Mononuclear cell (primary cell): ENCODE results near the gene ESRRB. TPM values are rescaled to one million over a fixed set of nuclear protein-coding genes. Genes with fewer than 3 reads are reported as not detected.

Source experiments
- H3K27me3 ChIP-seq: 2 replicates; pipeline ENCODE4 v1.6.0; 2011; ENCODE audit warnings: low read length, control low read depth; ENCODE audit not compliant: insufficient read depth
- H3K4me1 ChIP-seq: 2 replicates; pipeline ENCODE4 v1.5.1; 2011; ENCODE audit warnings: mild to moderate bottlenecking, low read length, control low read depth; ENCODE audit not compliant: insufficient read depth
- H3K4me3 ChIP-seq: 2 replicates; pipeline ENCODE4 v1.5.1; 2011; ENCODE audit warnings: mild to moderate bottlenecking, low read length, moderate library complexity
- H3K9me3 ChIP-seq: 2 replicates; pipeline ENCODE4 v1.5.1; 2011; ENCODE audit warnings: low read depth, mild to moderate bottlenecking, control low read depth, low read length
- total RNA-seq: library from RNA; depleted of rRNA; stranded (reverse); fragments of >200 nt; gene quantifications from one replicate; pipeline ENCODE4 v1.2.3, GENCODE V29; 2012

The ESRRB gene
- total RNA-seq, 1 donor, result 0.10 TPM

- Histone ChIP-seq H3K9me3 (no peaks in the 10 kb centered on the region), H3K4me1 (no peaks in the 10 kb centered on the region)
These were observed 58.3 kb downstream of the ESRRB start for GRCh38 chr14:76434220-76434619.

GRCh38 chr14:76439237-76439775, 63.4 kb downstream of the ESRRB start:
- H3K4me3 ChIP-seq, result no peak overlapping the region
- H3K9me3 ChIP-seq, result no peaks in the 10 kb centered on the region
- H3K27me3 ChIP-seq, result no peaks in the 10 kb centered on the region
- H3K4me1 ChIP-seq, result no peaks in the 10 kb centered on the region

More at GRCh38 chr14:76434220-76434619, 58.3 kb downstream of the ESRRB start:
- Histone ChIP-seq H3K27me3 (no peaks in the 10 kb centered on the region), H3K4me3 (no peak overlapping the region)

- H3K4me3 ChIP-seq, result no peak overlapping the region
- H3K4me1 ChIP-seq, result no peaks in the 10 kb centered on the region
- no peaks in the 10 kb centered on the region for H3K9me3 ChIP-seq
- no peaks in the 10 kb centered on the region for H3K27me3 ChIP-seq
These were observed 70.5 kb downstream of the ESRRB start for GRCh38 chr14:76446486-76446885.

DNA sequence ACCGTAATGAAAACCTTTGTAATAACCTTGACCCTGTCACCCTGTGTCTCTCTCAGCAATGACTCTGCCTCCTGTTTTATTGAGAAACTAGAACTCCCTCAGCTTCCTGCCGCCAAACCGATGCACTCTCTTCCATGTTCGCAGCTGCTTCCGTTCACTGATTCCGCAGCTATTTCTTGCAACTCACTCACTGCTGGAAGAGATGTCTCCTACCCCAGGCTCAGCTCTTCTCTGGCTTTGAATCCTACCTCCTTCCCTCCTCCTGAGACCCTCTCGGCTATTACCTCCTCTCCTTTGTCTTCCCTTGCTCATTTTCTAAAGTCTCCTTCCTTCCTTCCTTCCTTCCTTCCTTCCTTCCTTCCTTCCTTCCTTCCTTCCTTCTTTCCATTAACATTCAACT, 71.0 kb downstream of the ESRRB start:
- Histone ChIP-seq H3K9me3 (no peaks in the 10 kb centered on the region), H3K27me3 (no peaks in the 10 kb centered on the region), H3K4me1 (no peaks in the 10 kb centered on the region)

GRCh38 chr14:76450476-76450875, 74.5 kb downstream of the ESRRB start:
- no peaks in the 10 kb centered on the region for H3K9me3 ChIP-seq
- H3K4me1 ChIP-seq, result no peaks in the 10 kb centered on the region
- H3K27me3 ChIP-seq, result no peaks in the 10 kb centered on the region
- no peak overlapping the region for H3K4me3 ChIP-seq

More for the DNA sequence above, 71.0 kb downstream of the ESRRB start:
- H3K4me3 ChIP-seq, result no peak overlapping the region

GRCh38 chr14:76456200-76456599, 80.3 kb downstream of the ESRRB start:
- Histone ChIP-seq H3K9me3 (no peaks in the 10 kb centered on the region), H3K4me1 (no peaks in the 10 kb centered on the region), H3K4me3 (no peak overlapping the region), H3K27me3 (no peaks in the 10 kb centered on the region)

- H3K4me3 ChIP-seq, result no peak overlapping the region
- no peaks in the 10 kb centered on the region for H3K4me1 ChIP-seq
- H3K27me3 ChIP-seq, result no peaks in the 10 kb centered on the region
- no peaks in the 10 kb centered on the region for H3K9me3 ChIP-seq
These were observed 81.1 kb downstream of the ESRRB start for GRCh38 chr14:76456891-76457586.

DNA sequence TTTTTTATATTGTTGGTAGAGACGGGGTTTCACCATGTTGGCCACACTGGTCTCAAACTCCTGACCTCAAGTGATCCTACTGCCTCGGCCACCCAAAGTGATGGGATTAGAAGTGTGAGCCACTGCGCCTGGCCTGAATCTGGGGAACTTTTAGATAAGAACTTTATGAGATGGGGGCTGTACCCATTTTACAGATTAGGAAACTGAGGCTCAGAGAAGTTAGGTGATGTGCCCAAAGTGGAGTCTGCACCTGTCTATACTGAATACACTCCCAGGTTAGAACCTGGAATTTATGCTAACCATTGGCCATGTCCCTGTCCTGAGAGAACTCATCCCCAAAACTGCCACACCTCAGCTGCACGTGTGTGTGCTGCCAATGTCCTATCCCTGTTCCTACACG, 81.9 kb downstream of the ESRRB start:
- no peaks in the 10 kb centered on the region for H3K27me3 ChIP-seq
- no peaks in the 10 kb centered on the region for H3K4me1 ChIP-seq
- no peak overlapping the region for H3K4me3 ChIP-seq
- H3K9me3 ChIP-seq, result no peaks in the 10 kb centered on the region

GRCh38 chr14:76461886-76462285, 85.9 kb downstream of the ESRRB start:
- Histone ChIP-seq H3K4me1 (no peaks in the 10 kb centered on the region), H3K4me3 (no peak overlapping the region), H3K9me3 (no peaks in the 10 kb centered on the region), H3K27me3 (no peaks in the 10 kb centered on the region)

DNA sequence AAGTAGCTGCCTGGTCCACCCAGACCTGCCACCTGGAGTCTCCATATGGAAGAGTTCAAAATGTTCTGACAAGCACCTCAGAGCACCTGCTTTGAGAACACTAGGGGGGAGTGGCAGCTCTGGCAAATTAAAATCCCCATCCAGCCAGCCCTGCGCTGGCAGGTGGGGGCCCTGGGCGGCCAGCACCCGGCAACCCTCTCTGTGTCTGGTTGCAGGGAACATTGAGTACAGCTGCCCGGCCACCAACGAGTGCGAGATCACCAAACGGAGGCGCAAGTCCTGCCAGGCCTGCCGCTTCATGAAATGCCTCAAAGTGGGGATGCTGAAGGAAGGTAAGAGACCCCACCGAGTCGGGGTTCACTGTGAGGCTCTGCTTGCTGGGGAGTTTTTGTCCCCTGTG, 86.4 kb downstream of the ESRRB start:
- Histone ChIP-seq H3K27me3 (no peaks in the 10 kb centered on the region), H3K9me3 (no peaks in the 10 kb centered on the region), H3K4me1 (no peaks in the 10 kb centered on the region), H3K4me3 (no peak overlapping the region)

- no peaks in the 10 kb centered on the region for H3K27me3 ChIP-seq
- H3K9me3 ChIP-seq, result no peaks in the 10 kb centered on the region
- no peaks in the 10 kb centered on the region for H3K4me1 ChIP-seq
- H3K4me3 ChIP-seq, result no peak overlapping the region
These were observed 87.2 kb downstream of the ESRRB start for GRCh38 chr14:76463105-76463504.

GRCh38 chr14:76464856-76465255, 88.9 kb downstream of the ESRRB start:
- Histone ChIP-seq H3K4me1 (no peaks in the 10 kb centered on the region), H3K9me3 (no peaks in the 10 kb centered on the region), H3K4me3 (no peak overlapping the region), H3K27me3 (no peaks in the 10 kb centered on the region)

DNA sequence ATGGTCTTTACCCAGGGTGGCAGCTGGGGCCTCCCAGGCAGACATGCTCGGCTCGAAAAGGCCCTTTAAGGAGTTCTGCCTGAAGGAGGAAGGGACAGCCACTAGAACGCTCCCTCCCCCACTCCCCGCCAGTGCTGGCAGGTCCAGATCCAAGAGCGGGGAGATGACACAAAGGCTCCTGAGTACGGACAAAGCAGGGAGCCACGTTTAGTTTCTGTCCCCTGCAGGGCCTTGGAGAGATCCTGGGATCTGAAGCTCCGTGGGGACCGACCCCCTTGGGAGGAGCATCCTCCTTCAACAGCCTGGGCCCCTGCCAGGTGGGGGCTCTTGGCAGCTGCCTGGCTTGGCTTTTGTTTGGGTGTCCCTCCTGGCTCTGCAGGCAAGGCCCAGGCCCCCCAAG, 89.7 kb downstream of the ESRRB start:
- Histone ChIP-seq H3K9me3 (no peaks in the 10 kb centered on the region), H3K4me3 (no peak overlapping the region), H3K27me3 (no peaks in the 10 kb centered on the region), H3K4me1 (no peaks in the 10 kb centered on the region)

DNA sequence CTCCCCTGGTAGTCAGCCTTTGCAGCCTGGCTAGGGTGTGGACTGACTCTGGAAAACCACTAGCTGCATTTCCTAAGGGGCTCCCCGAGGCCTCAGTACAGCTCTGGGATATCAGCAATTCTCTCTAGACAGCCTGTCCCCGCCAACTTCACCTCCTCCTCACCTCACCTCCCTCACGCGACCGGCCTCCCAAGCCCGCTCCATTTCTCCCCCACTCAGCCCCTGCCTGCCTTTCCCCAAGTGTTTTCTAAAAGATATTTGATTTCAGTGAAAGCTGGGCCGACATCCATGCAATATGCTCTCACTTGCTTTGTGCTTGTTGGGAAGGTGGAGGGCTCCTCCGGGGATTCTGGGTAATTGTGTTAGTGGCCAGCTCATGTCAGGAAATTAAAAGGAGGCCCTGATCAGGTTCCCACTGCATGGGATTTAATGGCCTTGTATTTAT, 91.8 kb downstream of the ESRRB start:
- Histone ChIP-seq H3K4me3 (no peak overlapping the region), H3K9me3 (no peaks in the 10 kb centered on the region), H3K27me3 (no peaks in the 10 kb centered on the region), H3K4me1 (no peaks in the 10 kb centered on the region)

- H3K4me3 ChIP-seq, result no peak overlapping the region
- H3K9me3 ChIP-seq, result no peaks in the 10 kb centered on the region
- H3K4me1 ChIP-seq, result no peaks in the 10 kb centered on the region
- no peaks in the 10 kb centered on the region for H3K27me3 ChIP-seq
These were observed 96.3 kb downstream of the ESRRB start for GRCh38 chr14:76472199-76472723.
